HepG2 (cell line): ENCODE measurements around the gene NIFK. TPM values are rescaled to one million over a fixed set of nuclear protein-coding genes. Genes with fewer than 3 reads are reported as not detected.

ENCODE experiments used
- ARNT2 ChIP-seq: sonication (generic); formaldehyde crosslinking; IDR thresholded peaks from 2 replicates; pipeline ENCODE4 v1.8.0; 2022; ENCODE audit warnings: mild to moderate bottlenecking, low read depth, missing genetic modification reagents, moderate library complexity
- CENPT ChIP-seq: sonication (generic); formaldehyde crosslinking; IDR thresholded peaks from 2 replicates; pipeline ENCODE4 v1.8.0; 2022; ENCODE audit warnings: low read depth, mild to moderate bottlenecking, moderate library complexity, missing genetic modification reagents
- CSRNP1 ChIP-seq: sonication (generic); formaldehyde crosslinking; IDR thresholded peaks from 2 replicates; pipeline ENCODE4 v1.8.1; 2023; ENCODE audit warnings: mild to moderate bottlenecking, missing genetic modification reagents
- GATAD1 ChIP-seq: IDR thresholded peaks from 2 replicates; pipeline ENCODE4 v1.6.1; 2016; ENCODE audit warnings: missing genetic modification reagents, missing compliant biosample characterization
- IKZF1 ChIP-seq: fragments of 450-650 bp; IDR thresholded peaks from 2 replicates; pipeline ENCODE4 v1.7.1; 2016
- LRRFIP1 ChIP-seq: sonication (generic); formaldehyde crosslinking; conservative IDR thresholded peaks from 2 replicates; pipeline ENCODE4 v1.4.0; 2020; ENCODE audit warnings: missing genetic modification reagents
- MEIS1 ChIP-seq: sonication (generic); formaldehyde crosslinking; IDR thresholded peaks from 2 replicates; pipeline ENCODE4 v1.9.0; 2021; ENCODE audit warnings: mild to moderate bottlenecking, missing genetic modification reagents, moderate library complexity, borderline replicate concordance
- NCOA2 ChIP-seq: sonication (generic); formaldehyde crosslinking; IDR thresholded peaks from 2 replicates; pipeline ENCODE4 v1.8.0; 2022; ENCODE audit warnings: inconsistent platforms
- PLRG1 ChIP-seq: fragments of 450-650 bp; conservative IDR thresholded peaks from 2 replicates; pipeline ENCODE4 v1.6.1; 2016
- STAG1 ChIP-seq: sonication (generic); formaldehyde crosslinking; IDR thresholded peaks from 2 replicates; pipeline ENCODE4 v1.4.0; 2020; ENCODE audit warnings: missing genetic modification reagents
- SYNCRIP ChIP-seq: fragments of 200-400 bp; formaldehyde crosslinking; IDR thresholded peaks from 2 replicates; pipeline ENCODE4 v1.6.1; 2018; ENCODE audit warnings: mild to moderate bottlenecking, low read depth, low read length; ENCODE audit not compliant: insufficient read depth
- ZMYM2 ChIP-seq: sonication (generic); formaldehyde crosslinking; IDR thresholded peaks from 2 replicates; pipeline ENCODE4 v1.8.0; 2022; ENCODE audit warnings: mild to moderate bottlenecking, missing genetic modification reagents
- ZNF230 ChIP-seq: sonication (generic); formaldehyde crosslinking; IDR thresholded peaks from 2 replicates; pipeline ENCODE4 v1.4.0; 2020; ENCODE audit warnings: mild to moderate bottlenecking, missing genetic modification reagents
- ZNF354B ChIP-seq: sonication (generic); formaldehyde crosslinking; IDR thresholded peaks from 2 replicates; pipeline ENCODE4 v1.8.0; 2022; ENCODE audit warnings: mild to moderate bottlenecking, missing genetic modification reagents
- ZNF451 ChIP-seq: sonication (generic); formaldehyde crosslinking; IDR thresholded peaks from 2 replicates; pipeline ENCODE4 v1.5.0; 2020; ENCODE audit warnings: mild to moderate bottlenecking, missing genetic modification reagents
- polyA plus RNA-seq, 8 experiments: library from polyadenylated mRNA; depleted of rRNA in 3 of 8; stranded (reverse) in 7 of 8; unstranded in 1 of 8; fragments of >200 nt; fragmentation: Illumina TruSeq in 4 of 8; extraction: Trizol in 4 of 8; gene quantifications; 2 replicates each; pipeline versions ENCODE4 v1.2.1 to v1.2.3, GENCODE V29; 2011 to 2016; ENCODE audit warnings: low read depth in 4 of 8, missing spikeins in 1 of 8, mixed read lengths in 1 of 8; ENCODE audit not compliant: insufficient read depth in 1 of 8
- total RNA-seq, 5 experiments: library from RNA; depleted of rRNA; stranded (reverse); fragments of >200 nt; fragmentation: Illumina TruSeq; extraction: Trizol; gene quantifications; 2 replicates each; pipeline ENCODE4 v1.2.3, GENCODE V29; 2016; ENCODE audit warnings: low read depth in 1 of 5
- TF ChIP-seq, protein P1 (sequence below): sonication (generic); formaldehyde crosslinking; IDR thresholded peaks from 2 replicates; pipeline ENCODE4 v1.4.0; 2020; ENCODE audit warnings: missing genetic modification reagents
- TF ChIP-seq, protein P2 (sequence below): sonication (generic); formaldehyde crosslinking; IDR thresholded peaks from 2 replicates; pipeline ENCODE4 v1.4.0; 2020; ENCODE audit warnings: missing genetic modification reagents

Gene NIFK
- total and polyA plus RNA-seq, 2 of the 13 experiments (the other 11 are each of a cell fraction or from before 2014, with no cell fraction given), result 19.6 to 105 TPM

- TF ChIP-seq SYNCRIP (no peak), LRRFIP1 (no peak), ZMYM2 (CRISPR knock-in tag) (no peak), ZNF451 (peak; percentile 21; the same call in 1 of the 2 replicates), ZNF230 (CRISPR knock-in tag) (0 out of 2 replicates have a peak, but pooled peaks have one; percentile 38), GATAD1 (CRISPR knock-in tag) (no peak), MEIS1 (CRISPR knock-in tag) (no peak), CSRNP1 (no peak), PLRG1 (no peak), CENPT (CRISPR knock-in tag) (no peak), ZNF354B (CRISPR knock-in tag) (no peak), ARNT2 (CRISPR knock-in tag) (0 out of 2 replicates have a peak, but pooled peaks have one; percentile 37), IKZF1 (no peak), NCOA2 (CRISPR knock-in tag) (no peak), STAG1 (CRISPR knock-in tag) (no peak)
- TF ChIP-seq, protein P1, sequence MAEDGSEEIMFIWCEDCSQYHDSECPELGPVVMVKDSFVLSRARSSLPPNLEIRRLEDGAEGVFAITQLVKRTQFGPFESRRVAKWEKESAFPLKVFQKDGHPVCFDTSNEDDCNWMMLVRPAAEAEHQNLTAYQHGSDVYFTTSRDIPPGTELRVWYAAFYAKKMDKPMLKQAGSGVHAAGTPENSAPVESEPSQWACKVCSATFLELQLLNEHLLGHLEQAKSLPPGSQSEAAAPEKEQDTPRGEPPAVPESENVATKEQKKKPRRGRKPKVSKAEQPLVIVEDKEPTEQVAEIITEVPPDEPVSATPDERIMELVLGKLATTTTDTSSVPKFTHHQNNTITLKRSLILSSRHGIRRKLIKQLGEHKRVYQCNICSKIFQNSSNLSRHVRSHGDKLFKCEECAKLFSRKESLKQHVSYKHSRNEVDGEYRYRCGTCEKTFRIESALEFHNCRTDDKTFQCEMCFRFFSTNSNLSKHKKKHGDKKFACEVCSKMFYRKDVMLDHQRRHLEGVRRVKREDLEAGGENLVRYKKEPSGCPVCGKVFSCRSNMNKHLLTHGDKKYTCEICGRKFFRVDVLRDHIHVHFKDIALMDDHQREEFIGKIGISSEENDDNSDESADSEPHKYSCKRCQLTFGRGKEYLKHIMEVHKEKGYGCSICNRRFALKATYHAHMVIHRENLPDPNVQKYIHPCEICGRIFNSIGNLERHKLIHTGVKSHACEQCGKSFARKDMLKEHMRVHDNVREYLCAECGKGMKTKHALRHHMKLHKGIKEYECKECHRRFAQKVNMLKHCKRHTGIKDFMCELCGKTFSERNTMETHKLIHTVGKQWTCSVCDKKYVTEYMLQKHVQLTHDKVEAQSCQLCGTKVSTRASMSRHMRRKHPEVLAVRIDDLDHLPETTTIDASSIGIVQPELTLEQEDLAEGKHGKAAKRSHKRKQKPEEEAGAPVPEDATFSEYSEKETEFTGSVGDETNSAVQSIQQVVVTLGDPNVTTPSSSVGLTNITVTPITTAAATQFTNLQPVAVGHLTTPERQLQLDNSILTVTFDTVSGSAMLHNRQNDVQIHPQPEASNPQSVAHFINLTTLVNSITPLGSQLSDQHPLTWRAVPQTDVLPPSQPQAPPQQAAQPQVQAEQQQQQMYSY (CRISPR knock-in tag), result no peak
- TF ChIP-seq, protein P2, sequence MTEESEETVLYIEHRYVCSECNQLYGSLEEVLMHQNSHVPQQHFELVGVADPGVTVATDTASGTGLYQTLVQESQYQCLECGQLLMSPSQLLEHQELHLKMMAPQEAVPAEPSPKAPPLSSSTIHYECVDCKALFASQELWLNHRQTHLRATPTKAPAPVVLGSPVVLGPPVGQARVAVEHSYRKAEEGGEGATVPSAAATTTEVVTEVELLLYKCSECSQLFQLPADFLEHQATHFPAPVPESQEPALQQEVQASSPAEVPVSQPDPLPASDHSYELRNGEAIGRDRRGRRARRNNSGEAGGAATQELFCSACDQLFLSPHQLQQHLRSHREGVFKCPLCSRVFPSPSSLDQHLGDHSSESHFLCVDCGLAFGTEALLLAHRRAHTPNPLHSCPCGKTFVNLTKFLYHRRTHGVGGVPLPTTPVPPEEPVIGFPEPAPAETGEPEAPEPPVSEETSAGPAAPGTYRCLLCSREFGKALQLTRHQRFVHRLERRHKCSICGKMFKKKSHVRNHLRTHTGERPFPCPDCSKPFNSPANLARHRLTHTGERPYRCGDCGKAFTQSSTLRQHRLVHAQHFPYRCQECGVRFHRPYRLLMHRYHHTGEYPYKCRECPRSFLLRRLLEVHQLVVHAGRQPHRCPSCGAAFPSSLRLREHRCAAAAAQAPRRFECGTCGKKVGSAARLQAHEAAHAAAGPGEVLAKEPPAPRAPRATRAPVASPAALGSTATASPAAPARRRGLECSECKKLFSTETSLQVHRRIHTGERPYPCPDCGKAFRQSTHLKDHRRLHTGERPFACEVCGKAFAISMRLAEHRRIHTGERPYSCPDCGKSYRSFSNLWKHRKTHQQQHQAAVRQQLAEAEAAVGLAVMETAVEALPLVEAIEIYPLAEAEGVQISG (CRISPR knock-in tag), result no peak
Observed at GRCh38 chr2:121699421-121700333, 37.0 kb downstream of the NIFK start (continued).
